GM20000 (cell line): Measurements from ENCODE around the gene RASSF5.
A peak's percentile ranks its signal among the peaks of the same experiment; 100 is the strongest.
"Not testable (repeated sequence)": the region's sequence is repeated elsewhere in the genome, so short reads cannot be mapped to it uniquely, and the experiment has no call there.

Experiments used
- DNase-seq: peaks from one replicate; pipeline ENCODE4 v3.0.0; 2012; ENCODE audit warnings: low spot score
- TF ChIP-seq, protein P1 (sequence below): IDR thresholded peaks from 2 replicates; pipeline ENCODE4 v1.5.1; 2012; ENCODE audit warnings: mild to moderate bottlenecking, control low read depth; ENCODE audit errors: extremely low read depth, missing control alignments

RASSF5 gene

GRCh38 chr1:206575894-206576737 is 68.8 kb downstream of the RASSF5 start:
- TF ChIP-seq, protein P1, sequence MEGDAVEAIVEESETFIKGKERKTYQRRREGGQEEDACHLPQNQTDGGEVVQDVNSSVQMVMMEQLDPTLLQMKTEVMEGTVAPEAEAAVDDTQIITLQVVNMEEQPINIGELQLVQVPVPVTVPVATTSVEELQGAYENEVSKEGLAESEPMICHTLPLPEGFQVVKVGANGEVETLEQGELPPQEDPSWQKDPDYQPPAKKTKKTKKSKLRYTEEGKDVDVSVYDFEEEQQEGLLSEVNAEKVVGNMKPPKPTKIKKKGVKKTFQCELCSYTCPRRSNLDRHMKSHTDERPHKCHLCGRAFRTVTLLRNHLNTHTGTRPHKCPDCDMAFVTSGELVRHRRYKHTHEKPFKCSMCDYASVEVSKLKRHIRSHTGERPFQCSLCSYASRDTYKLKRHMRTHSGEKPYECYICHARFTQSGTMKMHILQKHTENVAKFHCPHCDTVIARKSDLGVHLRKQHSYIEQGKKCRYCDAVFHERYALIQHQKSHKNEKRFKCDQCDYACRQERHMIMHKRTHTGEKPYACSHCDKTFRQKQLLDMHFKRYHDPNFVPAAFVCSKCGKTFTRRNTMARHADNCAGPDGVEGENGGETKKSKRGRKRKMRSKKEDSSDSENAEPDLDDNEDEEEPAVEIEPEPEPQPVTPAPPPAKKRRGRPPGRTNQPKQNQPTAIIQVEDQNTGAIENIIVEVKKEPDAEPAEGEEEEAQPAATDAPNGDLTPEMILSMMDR = no peak
- DNase-seq = no peak

DNA sequence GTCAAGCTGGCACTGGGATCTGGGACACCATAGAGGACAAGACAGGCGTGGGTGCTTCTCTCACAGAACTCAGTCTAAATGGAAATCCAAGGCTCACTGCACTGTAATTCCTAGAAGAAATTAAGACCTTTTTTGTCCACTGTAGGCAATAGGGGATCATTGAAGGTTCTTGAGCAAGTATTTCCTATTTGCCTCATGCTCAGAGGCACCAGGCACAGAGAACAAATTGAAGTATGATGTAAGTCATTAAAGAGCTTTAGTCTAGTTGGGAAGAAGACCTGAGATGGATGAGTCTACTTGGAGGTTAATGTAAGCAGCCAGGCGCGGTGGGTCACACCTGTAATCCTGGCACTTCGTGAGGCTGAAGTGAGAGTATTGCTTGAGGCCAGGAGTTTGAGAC is 70.3 kb downstream of the RASSF5 start:
- DNase-seq = no peak
- TF ChIP-seq, protein P1 = no peak

DNA sequence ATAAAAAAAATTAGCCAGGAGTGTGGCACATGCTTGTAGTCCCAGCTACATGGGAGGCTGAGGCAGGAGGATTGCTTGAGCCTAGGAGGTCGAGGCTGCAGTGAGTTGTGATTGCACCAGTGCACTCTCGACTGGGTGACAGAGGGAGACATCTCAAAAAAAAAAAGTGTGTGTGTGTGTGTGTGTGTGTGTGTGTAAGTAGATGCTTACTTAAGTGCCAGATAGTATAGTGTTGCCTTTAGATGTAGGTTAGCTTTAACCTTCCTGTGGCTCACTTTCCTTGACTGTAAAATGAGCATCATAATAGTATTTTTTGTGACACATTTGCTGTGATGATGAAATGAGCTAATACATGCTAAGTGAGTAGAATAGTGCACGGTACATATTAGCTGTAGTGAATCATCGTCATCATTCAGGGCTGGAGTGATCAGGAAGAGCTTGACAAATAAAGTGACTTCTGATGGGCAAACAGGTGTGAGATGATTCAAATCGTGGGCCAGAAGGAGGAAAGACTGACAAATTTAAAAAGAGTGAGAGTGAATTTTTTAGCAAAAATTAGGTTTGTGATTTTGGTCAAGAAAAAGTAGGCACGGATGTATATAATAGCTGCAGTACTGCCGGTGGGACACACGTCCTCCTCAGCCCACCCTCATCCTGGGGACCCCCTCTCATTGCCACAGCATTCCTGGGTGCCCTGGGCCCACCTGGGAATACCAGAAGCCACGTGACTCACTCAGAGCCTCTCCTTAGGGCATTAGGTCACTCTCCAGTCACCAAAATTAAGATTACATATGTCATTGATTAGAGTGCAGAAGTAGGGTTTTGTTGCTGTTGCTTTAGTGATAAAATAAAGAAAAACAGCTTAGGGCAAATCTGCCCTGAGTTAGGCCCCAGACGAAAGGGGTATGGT is 71.0 kb downstream of the RASSF5 start:
- TF ChIP-seq, protein P1 = no peak
- DNase-seq = no peak

- DNase-seq = no peak
- TF ChIP-seq, protein P1 = no peak
Observed at GRCh38 chr1:206578978-206579374, 71.6 kb downstream of the RASSF5 start.

DNA sequence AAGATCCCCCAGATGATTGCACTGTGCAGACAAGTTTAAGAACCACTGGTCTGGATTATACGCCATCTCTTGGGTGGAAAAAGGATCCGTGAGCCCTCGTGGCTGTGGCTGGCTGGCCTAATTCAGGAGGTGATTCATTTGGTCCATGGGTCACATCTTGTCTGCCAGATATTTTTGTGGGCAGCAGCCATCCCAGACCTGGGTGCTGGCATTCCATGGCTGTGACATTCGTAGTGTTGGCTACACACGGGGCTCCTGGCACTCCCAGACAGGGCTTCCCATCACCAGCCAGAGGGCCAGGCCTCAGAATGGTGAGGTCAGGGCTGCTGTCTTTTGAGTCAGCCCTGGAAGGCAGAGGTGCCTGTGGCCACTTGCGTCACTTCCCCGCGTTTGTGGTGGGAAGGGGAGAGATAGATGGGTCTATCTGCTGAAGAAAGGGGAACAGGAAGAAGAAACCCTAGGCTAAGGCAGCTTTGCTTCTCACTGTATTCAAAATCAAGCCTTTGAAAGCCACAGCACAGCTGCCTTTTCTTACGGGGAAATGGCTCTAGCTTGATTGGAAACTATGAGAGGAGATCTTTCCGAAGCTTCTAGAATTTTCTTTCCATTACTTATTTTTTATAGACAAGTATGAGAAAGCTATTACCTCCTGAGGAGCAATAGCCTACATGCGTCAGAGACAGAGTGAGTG is 72.6 kb downstream of the RASSF5 start:
- peak; percentile 82 for DNase-seq

DNA sequence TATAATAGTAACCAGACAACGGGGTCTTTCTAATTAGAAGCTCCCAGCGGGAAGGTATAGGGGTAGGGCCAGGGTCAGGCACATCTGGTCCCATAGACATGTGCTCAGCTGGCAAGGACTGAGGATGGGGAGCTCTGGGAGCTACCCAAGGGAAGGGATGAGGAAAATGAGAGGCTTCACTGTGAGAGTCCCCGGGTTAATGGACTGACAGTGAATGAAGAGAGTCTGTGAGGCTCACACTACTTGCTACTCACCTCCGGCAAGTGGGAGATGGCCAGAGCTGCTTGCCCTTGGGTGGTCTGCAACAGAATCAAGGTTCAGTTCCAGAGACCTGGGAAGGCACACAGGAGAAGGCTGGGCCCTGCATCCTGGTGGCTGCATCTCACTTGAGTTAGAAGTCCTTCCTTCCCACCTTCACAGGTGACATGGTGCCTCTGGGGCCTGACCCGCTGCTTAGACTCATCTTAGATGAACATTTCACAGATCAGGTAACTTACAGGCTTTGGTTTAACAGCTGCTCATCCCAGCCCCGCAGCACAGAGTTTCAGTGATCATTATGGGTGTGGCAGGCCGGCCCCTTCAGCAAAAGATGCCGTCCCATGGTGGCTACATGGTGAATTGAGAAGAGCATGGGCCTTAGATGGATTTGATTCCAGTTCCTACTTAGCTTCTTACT is 73.2 kb downstream of the RASSF5 start:
- TF ChIP-seq, protein P1 = no peak
- DNase-seq = no peak

More for the DNA sequence above, 72.6 kb downstream of the RASSF5 start:
- TF ChIP-seq, protein P1 = no peak

- not testable (repeated sequence) for DNase-seq
Observed at GRCh38 chr1:206581114-206581497, 73.8 kb downstream of the RASSF5 start.
